Measurements from ENCODE around the gene WNT3A.

WNT3A gene

DNA sequence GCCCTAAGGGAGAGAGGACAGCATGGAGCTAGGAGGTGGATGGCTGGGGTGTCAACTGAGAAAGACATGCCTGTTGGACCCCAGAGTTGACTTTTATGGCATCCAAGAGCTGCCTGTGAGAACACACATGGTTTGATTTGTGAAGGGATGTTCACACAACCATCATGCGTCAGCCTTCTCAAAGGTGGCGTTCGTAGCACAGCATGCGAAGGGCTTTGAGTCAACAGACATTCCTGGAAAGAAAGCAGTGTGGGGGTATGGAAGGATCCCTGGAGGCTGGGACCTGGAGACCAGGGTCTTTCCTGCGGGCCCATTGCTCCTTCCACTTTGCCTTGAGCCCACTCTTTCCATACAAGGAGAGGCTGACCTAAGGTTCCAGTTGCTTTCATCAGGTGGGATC lies 6.4 kb upstream of the WNT3A start:
- no peak for DNase-seq

DNA sequence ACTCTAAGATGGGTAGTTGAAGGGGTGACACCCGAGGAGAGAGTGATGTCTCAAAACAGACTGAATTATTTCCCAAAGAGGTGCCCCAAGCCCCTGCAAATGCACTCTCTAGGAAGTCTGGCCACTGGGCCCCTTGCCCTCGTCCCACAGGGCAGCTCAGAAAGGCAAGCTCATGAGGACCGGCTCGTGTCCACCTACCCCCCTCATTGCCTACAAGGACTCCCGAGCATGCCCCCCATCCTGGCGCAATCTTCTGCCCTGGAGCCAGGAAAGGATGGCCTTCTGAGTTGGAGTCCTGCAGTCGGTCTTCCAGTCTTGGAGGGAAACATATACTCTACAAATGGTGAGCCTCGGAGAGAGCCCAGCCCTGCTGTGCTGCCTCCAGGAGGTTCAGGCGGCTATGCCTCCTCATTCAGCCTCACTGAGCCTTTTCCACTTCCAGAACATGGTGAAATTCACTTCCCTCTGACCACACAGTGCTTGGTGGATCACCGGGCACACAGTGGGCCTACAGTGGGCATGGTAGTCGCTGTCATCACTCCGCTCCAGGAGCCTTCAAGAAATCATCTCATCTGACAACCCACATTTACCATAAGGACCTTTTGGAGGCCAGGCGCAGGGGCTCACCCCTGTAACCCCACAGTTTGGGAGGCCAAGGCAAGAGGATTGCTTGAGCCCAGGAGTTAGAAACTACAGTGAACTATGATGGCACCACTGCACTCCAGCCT lies 5.8 kb upstream of the WNT3A start:
- no peak for DNase-seq

DNA sequence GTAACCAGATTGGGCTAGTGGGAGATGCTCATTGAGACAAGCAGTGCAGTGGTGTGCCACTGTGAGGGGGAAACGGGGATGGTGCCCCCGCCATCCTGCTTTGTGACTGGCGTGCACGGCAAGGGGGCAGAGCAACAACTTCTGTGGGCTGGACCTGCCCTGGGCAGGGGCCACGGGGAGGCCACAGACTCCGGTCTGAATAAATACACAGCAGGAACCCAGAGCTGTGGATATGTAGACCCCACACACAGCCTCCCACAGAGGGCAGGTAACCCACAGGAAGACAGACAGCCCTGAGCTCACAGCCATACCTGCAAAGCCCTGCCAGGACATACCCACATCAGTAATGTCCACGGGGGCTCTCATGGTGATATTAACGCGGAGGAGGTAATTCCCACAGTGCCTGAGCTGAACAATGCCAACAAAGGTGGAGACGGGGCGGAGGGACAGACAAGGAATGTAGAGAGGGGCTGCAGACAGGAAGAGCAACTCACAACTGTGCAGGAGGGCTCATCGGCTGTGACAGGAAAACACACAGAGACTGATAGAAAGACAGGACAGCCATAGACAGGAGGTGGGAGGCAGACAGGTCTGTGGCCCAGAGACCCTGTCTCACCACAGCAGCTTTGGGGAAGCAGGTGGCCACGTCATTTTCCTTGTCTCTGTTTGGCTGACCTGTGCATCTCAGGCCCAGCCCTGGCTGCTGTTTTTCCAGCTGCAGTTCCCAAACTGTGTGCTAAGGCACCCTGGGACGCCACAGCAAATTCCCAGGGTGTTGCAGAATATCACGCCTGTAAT lies 4.9 kb upstream of the WNT3A start:
- no peak for DNase-seq

DNA sequence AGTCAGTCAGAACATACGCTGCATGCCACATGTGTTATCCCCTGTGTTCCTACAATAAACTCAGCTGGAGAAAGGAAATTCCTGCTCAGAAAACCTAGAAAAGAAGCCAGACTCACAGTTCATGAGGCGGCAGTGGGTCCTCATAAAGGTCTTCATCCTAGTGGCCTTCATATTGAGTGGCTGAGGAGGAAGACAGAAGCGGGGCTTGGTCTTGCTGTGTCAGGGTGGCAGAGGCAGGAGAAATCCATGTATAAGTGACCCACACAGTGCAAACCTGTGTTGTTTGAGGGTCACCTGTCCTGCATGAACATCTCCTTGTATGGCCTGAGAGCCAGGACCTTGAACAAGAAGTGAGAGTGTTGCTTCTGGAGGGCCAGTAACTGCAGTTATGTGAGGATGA lies 4.0 kb upstream of the WNT3A start:
- DNase-seq, result no peak

DNA sequence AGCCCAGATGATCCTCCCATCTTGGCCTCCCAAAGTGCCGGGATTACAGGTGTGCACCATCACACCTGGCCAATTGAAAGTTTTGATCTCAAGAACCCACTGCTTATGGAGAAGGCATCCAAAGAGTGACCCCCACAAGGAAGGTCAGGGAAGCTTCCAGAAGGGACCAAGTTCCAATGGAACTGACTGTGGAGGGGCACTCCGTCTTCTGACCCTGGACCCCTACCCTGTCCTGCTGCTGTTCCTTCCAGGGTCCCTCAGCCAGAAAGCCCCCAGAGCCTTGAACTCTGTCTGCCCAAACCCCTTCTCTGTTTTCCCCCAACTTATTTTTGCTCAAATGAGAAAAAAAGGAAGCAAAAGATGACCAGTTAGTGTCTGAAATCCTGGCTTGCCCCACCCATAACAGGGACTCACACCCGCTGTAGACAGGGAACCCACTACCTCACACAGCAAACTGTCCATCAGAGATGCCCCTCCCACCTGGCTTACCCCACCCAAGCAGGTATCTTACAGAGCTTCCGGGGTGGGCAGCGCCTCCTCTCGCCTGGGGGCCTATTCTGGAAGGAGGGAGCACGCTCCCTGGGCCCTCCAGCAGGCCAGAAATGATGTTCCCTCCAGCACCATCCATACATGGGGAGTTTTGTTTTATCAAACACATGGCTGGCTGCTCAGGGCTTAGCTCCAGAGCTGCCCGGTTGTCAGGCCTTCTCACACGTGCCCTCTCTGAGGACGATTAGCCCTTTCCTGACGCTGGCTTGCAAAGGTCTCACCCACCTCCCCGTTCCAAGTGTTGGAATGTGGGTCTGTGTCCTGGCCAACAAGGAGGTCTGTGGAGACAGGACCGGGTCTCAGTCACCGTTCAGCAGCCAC lies 3.1 kb upstream of the WNT3A start:
- DNase-seq, result no peak

DNA sequence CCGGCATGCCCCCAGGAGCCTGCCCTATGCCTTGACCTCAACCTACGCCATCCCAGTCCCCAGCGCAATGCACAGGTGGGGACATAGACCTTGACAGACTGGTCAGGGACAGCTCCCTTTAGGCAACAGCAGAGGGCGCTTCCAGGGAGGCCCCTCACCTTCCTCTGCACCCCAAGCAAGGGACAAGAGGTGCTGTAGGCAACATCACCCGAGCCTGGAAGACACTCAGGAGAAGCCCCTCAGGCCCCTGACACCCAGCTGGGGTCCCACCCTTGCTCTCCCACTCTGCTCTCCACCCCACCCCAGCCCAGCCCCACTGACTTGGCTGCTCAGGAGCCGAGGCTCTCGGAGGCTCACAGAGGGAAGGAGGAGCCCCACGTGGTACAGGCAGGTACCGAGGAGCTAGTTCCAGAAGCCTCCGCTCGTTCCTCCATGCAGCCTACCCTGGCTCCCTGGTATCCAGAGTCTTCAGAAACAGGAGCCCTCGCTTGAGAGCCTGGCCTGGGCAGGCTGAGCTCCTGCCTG lies 2.4 kb upstream of the WNT3A start:
- DNase-seq, result no peak

DNA sequence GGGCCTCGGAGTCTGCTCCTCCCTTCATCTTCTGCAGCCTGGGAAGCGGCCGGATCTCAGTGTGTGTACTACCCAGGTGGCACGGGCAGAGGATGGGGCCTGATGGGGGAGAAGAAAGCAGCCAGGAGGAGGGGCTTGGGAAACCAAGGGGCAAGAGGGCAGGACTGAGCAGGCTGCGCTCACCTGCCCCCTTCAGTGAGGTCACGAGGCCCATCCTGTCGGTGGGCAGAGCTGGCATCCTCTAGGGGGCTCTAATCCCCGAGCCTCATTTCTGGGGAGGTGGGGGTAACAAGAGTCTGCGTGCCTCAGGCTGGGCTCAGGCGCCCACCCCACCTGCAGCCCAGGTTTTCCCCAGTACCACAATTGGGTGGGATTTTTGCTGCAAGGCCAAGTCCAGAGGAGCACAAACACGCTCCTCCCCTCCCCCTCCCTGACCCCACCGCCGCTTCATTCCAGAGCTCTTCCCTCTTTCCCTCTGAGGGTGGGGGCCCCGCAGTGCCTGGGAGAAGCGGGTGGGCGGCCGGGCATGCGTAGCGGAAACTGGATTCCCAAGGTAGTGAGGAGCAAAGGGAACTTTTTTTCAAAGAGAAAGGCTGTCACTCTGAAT lies 1.8 kb upstream of the WNT3A start:
- no peak for DNase-seq

DNA sequence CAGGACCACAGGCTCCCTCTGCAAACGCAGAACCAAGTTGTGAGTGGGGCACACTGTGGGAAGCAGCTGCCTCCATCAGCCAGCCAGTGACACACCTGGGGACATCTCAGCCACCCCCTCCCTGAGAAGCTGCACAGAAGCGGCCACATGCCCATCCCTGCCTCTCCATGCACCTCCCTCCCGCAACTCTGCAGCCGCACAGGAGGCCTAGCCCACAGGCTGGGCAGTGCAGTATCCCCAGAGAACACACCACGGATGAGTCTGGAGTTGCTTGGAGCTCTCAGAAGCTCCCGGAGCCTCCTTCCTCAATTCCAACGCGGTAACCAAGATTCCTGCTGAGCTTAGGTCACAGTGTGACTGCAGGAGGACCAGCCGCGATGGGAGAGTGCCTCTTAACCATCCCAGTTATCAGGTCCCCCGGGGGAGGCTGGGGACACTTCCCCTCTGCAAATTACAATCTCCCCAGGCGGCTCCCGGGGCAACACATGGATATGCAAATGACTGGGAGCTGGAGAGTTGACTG lies 1.2 kb upstream of the WNT3A start:
- DNase-seq, result no peak

DNA sequence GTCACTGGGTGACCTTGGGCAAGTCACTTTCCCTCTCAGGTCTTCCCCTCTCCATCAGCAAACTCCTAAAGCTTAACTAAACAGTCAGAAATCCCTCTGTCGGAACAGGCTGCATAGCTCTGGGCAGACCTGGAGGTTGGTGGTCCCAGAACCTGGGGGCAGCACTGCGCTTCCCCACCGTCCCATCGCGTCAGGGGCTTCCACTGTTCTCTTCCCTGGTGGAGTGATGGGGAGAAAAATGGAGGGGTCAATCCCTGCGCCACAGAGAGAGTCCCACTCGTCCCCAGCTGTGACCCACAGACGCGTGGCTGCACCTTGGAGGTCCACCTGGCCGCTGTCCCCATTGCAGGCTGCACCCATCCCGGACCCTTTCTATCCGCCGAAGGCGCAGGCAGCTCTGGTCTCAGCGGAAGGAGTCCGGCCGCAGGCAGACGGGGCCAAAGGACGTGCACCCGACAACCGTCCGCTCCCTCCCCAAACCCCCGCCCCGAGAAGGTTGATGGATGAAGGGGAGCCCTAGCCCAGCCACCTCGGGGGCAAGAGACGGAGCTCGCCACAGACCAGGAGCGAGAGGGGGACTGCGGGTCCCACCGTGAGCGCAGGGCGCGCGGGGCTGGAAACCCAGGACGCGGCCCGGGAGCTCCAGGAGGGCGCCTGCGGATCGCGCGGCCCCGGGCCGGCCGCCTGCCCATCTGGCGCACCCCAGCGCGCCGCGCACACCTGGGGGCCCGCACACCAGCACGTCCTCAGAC lies 588 bp upstream of the WNT3A start:
- no peak for DNase-seq

DNA sequence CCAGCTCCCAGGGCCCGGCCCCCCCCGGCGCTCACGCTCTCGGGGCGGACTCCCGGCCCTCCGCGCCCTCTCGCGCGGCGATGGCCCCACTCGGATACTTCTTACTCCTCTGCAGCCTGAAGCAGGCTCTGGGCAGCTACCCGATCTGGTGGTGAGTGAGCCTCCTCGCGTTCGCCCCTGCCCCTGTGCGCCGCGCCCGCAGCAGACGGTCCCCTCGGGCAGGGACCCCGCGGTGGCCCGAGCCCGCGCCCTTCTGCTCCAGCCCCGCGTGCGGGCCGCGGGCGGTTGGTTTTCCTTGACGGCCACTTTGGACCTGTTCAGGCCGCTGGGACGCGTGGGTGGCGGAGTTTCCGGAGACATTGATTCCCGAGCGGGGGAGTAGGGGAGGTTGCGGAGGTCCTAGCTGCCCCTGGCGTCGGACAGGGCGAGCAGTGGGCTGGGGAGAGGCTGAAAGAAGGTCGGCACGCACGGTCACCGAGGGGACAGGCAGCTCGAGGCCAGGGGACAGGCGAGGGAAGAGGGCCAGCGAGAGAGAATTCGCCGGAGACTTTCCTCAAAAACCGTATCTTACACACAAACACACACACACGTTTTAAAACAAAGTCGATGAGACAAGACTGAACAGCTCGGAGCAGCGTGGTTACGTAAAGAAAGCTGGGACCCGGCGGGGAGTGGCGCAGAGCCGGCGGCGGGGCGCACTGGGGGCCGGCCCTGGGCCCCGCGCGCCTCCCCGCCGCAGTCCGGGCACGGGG lies 427 bp downstream of the WNT3A start:
- no peak for DNase-seq

DNA sequence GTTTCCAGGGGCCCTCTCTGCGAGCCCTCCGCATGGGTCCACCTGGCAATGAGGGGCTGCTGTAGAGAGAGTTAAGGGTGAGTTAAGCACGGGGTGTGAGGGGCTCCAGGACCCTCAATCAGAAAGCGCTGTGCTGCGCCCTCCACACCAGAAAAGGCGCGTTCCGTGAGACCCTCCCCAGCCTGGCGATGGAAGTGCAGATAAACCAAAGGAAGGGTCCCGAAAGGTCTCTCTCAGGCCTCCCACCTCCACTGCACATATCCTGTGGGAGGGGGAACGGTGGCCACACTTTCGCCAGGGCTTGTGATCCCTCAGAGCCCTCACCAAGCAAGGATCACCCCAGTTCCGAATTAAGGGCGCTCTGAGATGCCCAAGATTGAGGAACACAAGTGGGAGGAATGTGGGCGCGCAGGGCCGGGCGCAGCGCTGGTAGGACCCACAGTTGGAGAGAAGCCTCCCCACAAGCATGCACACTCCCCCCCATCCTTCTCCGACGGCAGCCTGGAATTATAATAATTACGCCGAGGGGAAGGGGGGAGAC lies 1.1 kb downstream of the WNT3A start:
- DNase-seq, result no peak

DNA sequence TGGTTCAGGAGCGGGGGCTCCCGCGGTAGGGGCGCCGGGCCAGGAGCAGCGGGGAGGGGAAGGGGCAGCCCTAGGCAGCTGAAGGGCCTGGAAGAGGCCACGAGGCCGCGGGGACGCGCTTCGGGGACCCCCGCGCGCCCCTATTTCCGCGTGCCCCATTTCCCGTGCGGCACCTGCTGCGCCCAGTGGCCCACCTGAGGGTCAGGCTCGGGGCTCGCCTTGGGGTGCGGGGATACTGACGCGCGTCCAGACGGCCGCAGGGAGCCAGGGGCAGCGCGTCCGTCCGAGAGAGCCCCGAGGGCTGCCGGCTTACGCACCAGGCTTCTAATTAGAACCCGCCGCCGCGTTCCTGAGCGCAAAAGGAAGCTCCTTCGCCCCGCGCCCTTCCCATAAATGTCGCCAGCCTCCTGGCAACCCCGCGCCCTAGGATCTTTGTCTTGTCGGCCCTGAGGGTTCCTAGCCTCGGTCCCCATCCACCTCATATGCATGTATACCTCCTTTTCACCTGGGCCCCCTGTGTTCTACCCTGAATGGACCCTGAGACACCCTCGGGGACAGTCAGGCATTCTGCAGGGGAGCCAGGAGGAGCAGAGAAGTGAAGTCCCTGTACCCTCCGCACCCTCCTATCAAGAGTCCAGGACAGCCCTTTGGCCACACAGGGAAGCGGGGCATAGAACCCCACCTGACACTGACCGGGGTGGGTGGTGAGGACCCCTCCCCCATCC lies 1.8 kb downstream of the WNT3A start:
- DNase-seq, result no peak

DNA sequence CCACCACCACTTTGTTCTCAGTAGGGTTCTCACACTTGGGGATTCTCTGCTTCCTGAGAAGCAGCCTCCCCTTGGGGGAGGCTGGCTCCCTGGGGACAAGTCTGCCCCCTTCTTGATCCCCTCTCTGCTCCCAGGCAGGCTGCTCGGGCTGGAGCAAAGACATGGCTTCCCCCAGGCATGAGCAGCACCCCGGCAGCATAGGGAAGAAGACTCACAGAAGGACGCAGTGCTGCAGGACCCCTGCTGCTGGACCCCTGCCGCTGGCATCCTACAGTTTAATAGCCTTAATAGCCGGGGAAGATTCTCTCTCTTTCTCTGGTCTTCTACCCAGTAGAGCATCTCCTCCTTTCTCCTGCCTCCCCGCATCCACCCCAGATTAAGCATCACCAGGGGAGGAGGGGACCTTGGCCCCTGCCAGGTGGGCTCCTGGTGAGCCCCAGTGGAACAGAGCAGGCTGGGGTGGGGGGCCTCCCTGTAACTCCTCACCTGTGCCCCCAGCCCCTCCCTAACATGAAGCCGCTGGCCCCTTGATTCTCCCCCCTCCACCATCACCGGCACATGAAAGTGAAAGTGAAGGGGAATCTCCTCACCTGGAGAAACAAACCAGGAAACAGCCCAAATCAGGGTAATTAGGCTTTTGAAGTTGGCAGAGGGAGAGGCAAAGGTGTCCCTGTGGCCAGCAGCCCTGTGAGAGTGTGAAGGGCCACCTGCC lies 2.5 kb downstream of the WNT3A start:
- DNase-seq, result no peak

DNA sequence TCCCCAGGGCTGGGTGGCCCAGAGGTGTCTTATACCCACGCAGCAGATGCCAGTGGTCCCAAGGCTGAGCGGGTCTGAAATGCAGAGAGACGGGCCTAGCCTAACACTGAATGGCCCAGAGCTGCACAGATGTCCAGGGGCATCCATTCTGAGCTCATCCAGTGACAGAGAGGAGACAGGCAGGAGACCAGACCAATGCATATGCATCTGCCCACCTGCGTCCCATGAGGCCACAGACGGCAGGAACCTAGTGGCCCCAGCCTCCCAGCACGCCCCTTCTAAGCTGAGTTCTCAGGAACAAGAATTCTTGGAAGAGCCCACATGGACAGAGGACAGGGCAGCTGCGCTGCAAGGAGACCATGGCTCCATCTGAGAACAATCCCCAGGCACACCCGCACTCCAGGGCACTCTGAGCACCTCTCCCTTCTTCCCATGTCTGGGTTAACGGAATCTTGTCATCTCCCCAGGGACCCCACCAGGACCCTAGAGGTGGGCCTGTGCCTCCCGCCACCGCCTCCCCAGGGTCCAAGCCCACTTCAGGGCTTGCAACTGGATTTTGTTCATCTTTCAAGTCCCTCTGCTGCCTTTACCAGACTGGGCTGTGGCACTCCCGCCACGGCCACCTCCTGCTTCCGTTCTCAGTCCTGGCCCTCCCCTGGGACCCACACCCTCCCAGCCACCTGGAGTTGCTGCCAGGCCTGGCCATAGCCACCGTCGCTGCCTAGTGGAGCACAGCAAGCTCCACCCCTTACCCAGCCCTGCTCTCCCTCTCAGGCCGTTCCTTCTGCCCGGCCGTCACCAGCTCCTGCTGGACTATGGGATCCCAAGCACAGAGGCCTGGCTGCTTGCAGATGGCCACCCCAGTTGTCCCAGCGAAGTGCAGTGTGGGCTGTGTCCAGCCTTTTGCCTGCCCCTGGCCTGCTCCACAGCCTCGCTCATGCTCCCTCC lies 3.3 kb downstream of the WNT3A start:
- DNase-seq, result no peak

DNA sequence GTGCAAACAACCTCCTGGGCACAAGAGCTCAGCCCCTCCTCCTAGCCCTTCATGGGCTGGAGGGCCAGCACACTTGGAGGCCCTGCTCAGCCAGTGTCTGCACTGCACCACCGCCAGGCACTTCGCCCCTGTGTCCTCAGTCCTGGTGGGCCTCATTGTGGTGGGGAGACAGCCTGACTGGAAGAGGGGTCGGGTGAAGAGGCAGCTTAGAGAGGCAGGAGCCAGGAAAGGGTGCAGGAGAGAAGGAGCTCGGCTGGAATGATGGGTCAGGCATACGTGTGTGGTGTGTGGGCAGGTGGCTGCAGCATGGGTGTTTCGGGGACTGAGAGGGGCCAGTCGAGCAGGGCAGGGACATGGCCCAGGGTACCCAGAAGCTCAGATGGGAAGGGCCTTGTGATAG lies 4.1 kb downstream of the WNT3A start:
- DNase-seq, result no peak

DNA sequence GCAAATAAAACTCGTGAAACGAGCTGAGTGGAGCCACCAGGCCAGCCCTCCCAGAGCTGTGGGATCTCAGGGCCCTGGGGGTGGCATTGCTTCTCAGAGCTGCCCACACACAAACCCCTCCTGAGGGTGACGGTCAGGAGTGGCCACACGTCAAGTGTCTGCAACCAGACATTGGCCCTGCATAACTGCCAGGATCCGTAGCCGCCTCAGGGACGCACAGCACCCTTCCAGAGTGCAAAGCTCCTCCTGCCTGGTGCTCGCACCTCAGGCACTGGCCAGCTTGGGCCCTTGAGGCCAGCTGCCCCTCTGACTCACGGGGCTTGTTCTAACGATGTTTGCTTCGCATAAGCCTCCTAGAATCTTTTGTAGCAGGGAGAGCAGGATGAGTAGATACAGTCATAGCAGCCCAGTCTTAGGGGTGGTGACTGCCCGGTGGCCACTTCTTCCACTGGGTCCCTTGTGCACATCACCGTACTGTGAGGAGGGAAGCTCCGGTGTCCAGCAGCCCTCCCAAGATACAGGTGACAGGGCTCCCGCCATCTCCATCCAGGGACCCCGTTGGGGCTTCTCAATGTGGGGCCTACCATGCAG lies 5.0 kb downstream of the WNT3A start:
- DNase-seq, result no peak

DNA sequence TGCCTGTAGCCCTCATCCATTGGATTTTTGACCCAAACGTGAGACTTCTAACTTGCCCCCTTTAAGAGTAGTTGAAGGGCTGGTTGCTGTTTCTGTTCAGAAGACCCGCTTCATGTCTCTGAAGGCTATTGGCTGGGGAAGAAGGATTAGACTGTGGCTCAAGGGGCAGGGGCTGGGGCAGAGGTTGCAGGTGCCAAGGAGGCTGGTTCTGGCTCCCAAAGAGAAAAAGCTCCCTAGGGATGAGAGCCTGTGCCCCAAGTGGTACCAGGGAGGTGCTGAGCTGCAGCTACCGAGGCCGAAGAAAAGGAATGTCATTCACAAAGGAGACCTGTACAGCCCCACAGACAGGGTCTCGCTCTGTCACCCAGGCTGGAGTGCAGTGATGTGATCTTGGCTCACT lies 5.8 kb downstream of the WNT3A start:
- DNase-seq, result no peak
